Omental fat pad (tissue), 4 donors: Measurements from ENCODE around the gene MLIP. TPM values are rescaled to one million over a fixed set of nuclear protein-coding genes. Genes with fewer than 3 reads are reported as not detected.

Experiments used
- ATAC-seq: fragments of 150-250 bp; one replicate; pipeline ENCODE4 v1.9.1; 2016; ENCODE audit warnings: mild to moderate bottlenecking, moderate library complexity; ENCODE audit not compliant: low FRiP score
- DNase-seq: peaks from one replicate; pipeline ENCODE4 v3.0.0-alpha.2; 2019; ENCODE audit warnings: low spot score
- CTCF ChIP-seq, 3 donors: fragments of 450-650 bp; IDR thresholded peaks; one replicate each; pipeline ENCODE4 v1.5.1; 2016 to 2017; ENCODE audit warnings: antibody characterized with exemption in 3 of 3, mild to moderate bottlenecking in 3 of 3, moderate library complexity in 2 of 3
- total RNA-seq, 4 donors: library from RNA; depleted of rRNA; stranded (reverse); fragments of >200 nt; gene quantifications; one replicate each; pipeline ENCODE4 v1.1.0, GENCODE V29; 2016

The MLIP gene
- total RNA-seq, 4 donors from 2014 or later, result 0.47 to 2.3 (median 0.75) TPM; not detected in 1

GRCh38 chr6:54286141-54286540, 174.9 kb downstream of the MLIP start:
- ATAC-seq, result no peak
- no peak for DNase-seq
- TF ChIP-seq CTCF (IDR thresholded peaks at IDR 0.05), result no peak

GRCh38 chr6:54288474-54288873, 177.2 kb downstream of the MLIP start:
- DNase-seq (no peak), ATAC-seq (no peak)
- TF ChIP-seq CTCF (IDR thresholded peaks at IDR 0.05), result no peak

- ATAC-seq, result no peak
- no peak for TF ChIP-seq CTCF (IDR thresholded peaks at IDR 0.05)
- no peak for DNase-seq
Observed at GRCh38 chr6:54289426-54289825, 178.2 kb downstream of the MLIP start.

GRCh38 chr6:54291146-54291545, 179.9 kb downstream of the MLIP start:
- TF ChIP-seq CTCF (IDR thresholded peaks at IDR 0.05), result no peak
- ATAC-seq (no peak), DNase-seq (no peak)

- DNase-seq (no peak), ATAC-seq (no peak)
- TF ChIP-seq CTCF (IDR thresholded peaks at IDR 0.05), result no peak
Observed at GRCh38 chr6:54291738-54292137, 180.5 kb downstream of the MLIP start.

GRCh38 chr6:54294965-54295532, 183.8 kb downstream of the MLIP start:
- DNase-seq, result no peak
- no peak for TF ChIP-seq CTCF (IDR thresholded peaks at IDR 0.05)
- no peak for ATAC-seq

GRCh38 chr6:54299542-54300269, 188.5 kb downstream of the MLIP start:
- no peak for TF ChIP-seq CTCF (IDR thresholded peaks at IDR 0.05)
- ATAC-seq (no peak), DNase-seq (no peak)
